ENCODE results near the gene TCL1A. TPM values are rescaled to one million over a fixed set of nuclear protein-coding genes. Genes with fewer than 3 reads are reported as not detected.

The TCL1A gene
- total and polyA plus RNA-seq, 4 donors: 0.14 to 17.2 (median 0.68) TPM

- no peak for TF ChIP-seq REST (IDR thresholded peaks at IDR 0.05)
Observed at GRCh38 chr14:95696741-95697140, 17.2 kb downstream of the TCL1A start (continued).

- H3K4me3 ChIP-seq (ENCODE audit: low read depth in 1 of 3, low read length in 3 of 3): no peak overlapping the region
- no peak overlapping the region for H3K9ac ChIP-seq (ENCODE audit: low read depth in 1 of 2, low read length in 2 of 2)
- TF ChIP-seq ATF3 (IDR thresholded peaks at IDR 0.05): no peak
- WGBS: 86% methylated on average over 5 of the region's 5 CpGs
- peaks cover 0 to 5% (median 0%) of the 10 kb centered on the region in 4 donors for H3K27me3 ChIP-seq (ENCODE audit: control insufficient read depth in 4 of 4, insufficient read depth in 4 of 4, low read length in 3 of 4)
- no peaks in the 10 kb centered on the region for H3K9me3 ChIP-seq (ENCODE audit: control insufficient read depth in 4 of 4, low read length in 3 of 4)
- H3K4me1 ChIP-seq (ENCODE audit: control insufficient read depth in 4 of 4, insufficient read depth in 4 of 4, low read length in 3 of 4): no peaks in the 10 kb centered on the region
- no peak for DNase-seq (ENCODE audit: low spot score)
- H3K36me3 ChIP-seq (ENCODE audit: control insufficient read depth in 4 of 4, insufficient read depth in 3 of 4, low read depth in 1 of 4, low read length in 3 of 4): no peaks in the 10 kb centered on the region
- no peak overlapping the region for H3K27ac ChIP-seq (ENCODE audit: low read depth in 1 of 2, low read length in 2 of 2)
Observed at GRCh38 chr14:95695913-95696312, 18.0 kb downstream of the TCL1A start.

- Histone ChIP-seq H3K4me3 (ENCODE audit: low read depth in 1 of 3, low read length in 3 of 3) (no peak overlapping the region), H3K36me3 (ENCODE audit: control insufficient read depth in 4 of 4, insufficient read depth in 3 of 4, low read depth in 1 of 4, low read length in 3 of 4) (no peaks in the 10 kb centered on the region), H3K4me1 (ENCODE audit: control insufficient read depth in 4 of 4, insufficient read depth in 4 of 4, low read length in 3 of 4) (no peaks in the 10 kb centered on the region), H3K9ac (ENCODE audit: low read depth in 1 of 2, low read length in 2 of 2) (no peak overlapping the region), H3K9me3 (ENCODE audit: control insufficient read depth in 4 of 4, low read length in 3 of 4) (no peaks in the 10 kb centered on the region), H3K27me3 (ENCODE audit: control insufficient read depth in 4 of 4, insufficient read depth in 4 of 4, low read length in 3 of 4) (peaks cover 0 to 4% (median 0%) of the 10 kb centered on the region in 4 donors), H3K27ac (ENCODE audit: low read depth in 1 of 2, low read length in 2 of 2) (no peak overlapping the region)
- DNase-seq (ENCODE audit: low spot score): no peak
- no peak for TF ChIP-seq SP1 (IDR thresholded peaks at IDR 0.05)
- TF ChIP-seq ATF3 (IDR thresholded peaks at IDR 0.05): no peak
- TF ChIP-seq HNF4A (conservative IDR thresholded peaks at IDR 0.05): no peak
- no peak for TF ChIP-seq JUND (IDR thresholded peaks at IDR 0.05)
- no peak for TF ChIP-seq TAF1 (conservative IDR thresholded peaks at IDR 0.05)
- no peak for TF ChIP-seq MAX (IDR thresholded peaks at IDR 0.05)
- TF ChIP-seq ZBTB33 (IDR thresholded peaks at IDR 0.05): no peak
- WGBS: 67% methylated on average over 5 of the region's 5 CpGs
Observed at GRCh38 chr14:95695051-95695450, 18.9 kb downstream of the TCL1A start.

GRCh38 chr14:95692109-95692508 is 21.8 kb downstream of the TCL1A start:
- no peaks in the 10 kb centered on the region for H3K27me3 ChIP-seq (ENCODE audit: control insufficient read depth in 4 of 4, insufficient read depth in 4 of 4, low read length in 3 of 4)
- H3K4me1 ChIP-seq (ENCODE audit: control insufficient read depth in 4 of 4, insufficient read depth in 4 of 4, low read length in 3 of 4): no peaks in the 10 kb centered on the region
- no peak for DNase-seq (ENCODE audit: low spot score)
- H3K27ac ChIP-seq (ENCODE audit: low read depth in 1 of 2, low read length in 2 of 2): no peak overlapping the region
- H3K9ac ChIP-seq (ENCODE audit: low read depth in 1 of 2, low read length in 2 of 2): no peak overlapping the region
- no peak overlapping the region for H3K4me3 ChIP-seq (ENCODE audit: low read depth in 1 of 3, low read length in 3 of 3)
- WGBS: 87% methylated on average over 4 of the region's 4 CpGs
- no peaks in the 10 kb centered on the region for H3K9me3 ChIP-seq (ENCODE audit: control insufficient read depth in 4 of 4, low read length in 3 of 4)
- no peaks in the 10 kb centered on the region for H3K36me3 ChIP-seq (ENCODE audit: control insufficient read depth in 4 of 4, insufficient read depth in 3 of 4, low read depth in 1 of 4, low read length in 3 of 4)
- no peak for TF ChIP-seq HNF4A (conservative IDR thresholded peaks at IDR 0.05)
- TF ChIP-seq GABPA (IDR thresholded peaks at IDR 0.05 in 1 of 2, conservative IDR thresholded peaks at IDR 0.05 in 1 of 2): no peak
- no peak for TF ChIP-seq MAX (IDR thresholded peaks at IDR 0.05)
- no peak for TF ChIP-seq TAF1 (conservative IDR thresholded peaks at IDR 0.05)
- TF ChIP-seq RXRA (IDR thresholded peaks at IDR 0.05): no peak
- TF ChIP-seq FOXA1 (IDR thresholded peaks at IDR 0.05): no peak
- TF ChIP-seq EGR1 (IDR thresholded peaks at IDR 0.05; ENCODE audit: low read depth in 2 of 2): no peak
- no peak for TF ChIP-seq YY1 (IDR thresholded peaks at IDR 0.05)
- TF ChIP-seq HNF4G (IDR thresholded peaks at IDR 0.05): no peak
- no peak for TF ChIP-seq FOXA2 (IDR thresholded peaks at IDR 0.05)
- no peak for TF ChIP-seq JUND (IDR thresholded peaks at IDR 0.05)
- no peak for TF ChIP-seq REST (IDR thresholded peaks at IDR 0.05)
- TF ChIP-seq NR2F2 (IDR thresholded peaks at IDR 0.05): no peak

Measured in liver (tissue), 9 donors.